SU-DHL-6 (cell line): Measurements from ENCODE around the gene ZNF792.

ENCODE experiments used
- H2AFZ ChIP-seq: fragments of 200-600 bp; sonication (generic); 2 replicates; pipeline ENCODE4 v1.6.1; 2014; ENCODE audit warnings: low read depth, mild to moderate bottlenecking, moderate library complexity, mixed read lengths, antibody characterized with exemption, low read length; ENCODE audit not compliant: severe bottlenecking
- H3F3A ChIP-seq: fragments of 200-600 bp; shearing (Covaris generic); 2 replicates; pipeline ENCODE4 v1.6.0; 2016; ENCODE audit warnings: antibody characterized with exemption, mild to moderate bottlenecking; ENCODE audit not compliant: insufficient read depth
- H3K27ac ChIP-seq: fragments of 200-600 bp; sonication (generic); 2 replicates; pipeline ENCODE4 v1.5.1; 2016; ENCODE audit warnings: low read depth, mild to moderate bottlenecking, low read length, moderate library complexity, mixed read lengths
- H3K27me3 ChIP-seq: fragments of 200-600 bp; sonication (generic), shearing (Covaris generic); 2 replicates; pipeline ENCODE4 v1.6.0; 2014; ENCODE audit warnings: mild to moderate bottlenecking, low read length
- H3K36me3 ChIP-seq: fragments of 200-600 bp; sonication (generic); 2 replicates; pipeline ENCODE4 v1.6.1; 2014; ENCODE audit warnings: mild to moderate bottlenecking, low read length, mixed read lengths
- H3K4me2 ChIP-seq: fragments of 300-600, 200-600 bp; shearing (Covaris generic), sonication (generic); 2 replicates; pipeline ENCODE4 v1.6.0; 2014; ENCODE audit warnings: low read length, low read depth, mild to moderate bottlenecking; ENCODE audit not compliant: poor library complexity, severe bottlenecking
- H3K4me3 ChIP-seq: fragments of 200-600 bp; sonication (generic); 2 replicates; pipeline ENCODE4 v1.5.1; 2014; ENCODE audit warnings: antibody characterized with exemption, low read length, mild to moderate bottlenecking, mixed read lengths; ENCODE audit not compliant: insufficient read depth, poor library complexity, severe bottlenecking
- H3K79me2 ChIP-seq: fragments of 200-600 bp; sonication (generic); 2 replicates; pipeline ENCODE4 v1.6.1; 2014; ENCODE audit warnings: mild to moderate bottlenecking, low read length, moderate library complexity; ENCODE audit not compliant: insufficient read depth
- H3K9ac ChIP-seq: fragments of 200-600 bp; sonication (generic); 2 replicates; pipeline ENCODE4 v1.7.0; 2014; ENCODE audit warnings: mild to moderate bottlenecking, low read length
- H3K9me2 ChIP-seq: fragments of 200-600 bp; sonication (generic); replicated peaks from 2 replicates; pipeline ENCODE4 v1.6.1; 2014; ENCODE audit warnings: low read length; ENCODE audit not compliant: insufficient read depth
- H3K9me3 ChIP-seq: fragments of 200-600 bp; sonication (generic); 2 replicates; pipeline ENCODE4 v1.6.1; 2014; ENCODE audit warnings: low read length, mixed read lengths; ENCODE audit not compliant: insufficient read depth
- H4K20me1 ChIP-seq: fragments of 200-600 bp; sonication (generic); 2 replicates; pipeline ENCODE4 v1.6.1; 2014; ENCODE audit warnings: low read depth, mild to moderate bottlenecking, antibody characterized with exemption, low read length, moderate library complexity, mixed read lengths
- EZH2phosphoT487 ChIP-seq: fragments of 200-600 bp; sonication (generic), shearing (Covaris generic); conservative IDR thresholded peaks from 2 replicates; pipeline ENCODE4 v1.6.1; 2018; ENCODE audit warnings: mild to moderate bottlenecking, antibody characterized with exemption, low read length, moderate library complexity, mixed read lengths
- TF ChIP-seq, protein P1 (sequence below): fragments of 200-600 bp; sonication (generic); IDR thresholded peaks from one replicate; pipeline ENCODE4 v1.5.1; 2017; ENCODE audit warnings: antibody characterized with exemption, mild to moderate bottlenecking, low read length, moderate library complexity; ENCODE audit not compliant: insufficient read depth, poor library complexity, severe bottlenecking

The ZNF792 gene

DNA sequence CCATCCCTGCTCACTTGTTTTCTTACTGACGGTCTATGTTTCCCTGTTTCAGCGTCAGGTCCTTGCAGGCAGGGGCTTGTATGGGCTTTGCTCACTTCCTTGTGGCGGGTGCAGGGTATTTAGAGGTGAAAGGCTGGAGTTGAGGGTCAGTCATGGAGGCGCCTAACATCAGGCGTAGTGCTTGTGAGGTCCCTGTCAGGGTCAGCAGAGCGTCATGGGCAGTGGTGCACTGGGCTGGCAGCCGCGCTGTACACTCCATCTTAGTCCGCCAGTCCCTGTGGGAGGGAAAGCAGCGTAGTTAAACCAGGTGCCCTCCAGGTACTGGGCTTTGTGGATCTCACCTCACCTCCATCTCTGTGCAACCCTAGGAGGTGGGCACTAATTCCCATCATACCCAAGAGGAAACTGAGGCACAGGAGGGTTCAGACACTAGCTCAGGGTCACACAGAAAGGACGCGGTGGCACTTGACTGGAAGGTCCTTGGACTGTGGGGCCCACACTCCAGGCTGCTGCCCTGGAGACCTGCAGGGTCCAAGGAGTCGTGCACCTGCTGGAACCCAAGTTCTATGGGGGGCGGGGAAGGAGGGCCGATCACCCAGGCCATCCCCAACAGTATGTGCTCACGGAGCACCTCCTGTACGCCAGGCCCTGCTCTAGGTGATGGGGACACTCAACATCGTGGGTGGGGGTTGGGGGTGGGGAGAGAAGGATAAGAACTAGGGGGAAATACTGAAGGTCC is 40.7 kb upstream of the ZNF792 start:
- H3K9me3 ChIP-seq: no peaks in the 10 kb centered on the region
- H3F3A ChIP-seq: peaks cover 8% of the 10 kb centered on the region; the same call in 1 of the 2 replicates
- H3K27ac ChIP-seq: no peak overlapping the region
- no peak overlapping the region for H2AFZ ChIP-seq
- no peaks in the 10 kb centered on the region for H3K9me2 ChIP-seq
- no peaks in the 10 kb centered on the region for H3K36me3 ChIP-seq
- H3K9ac ChIP-seq: no peak overlapping the region
- no peak overlapping the region for H3K4me2 ChIP-seq
- H4K20me1 ChIP-seq: peaks cover 3% of the 10 kb centered on the region; the same call in 1 of the 2 replicates
- no peaks in the 10 kb centered on the region for H3K27me3 ChIP-seq
- H3K79me2 ChIP-seq: peaks cover 50% of the 10 kb centered on the region
- no peak overlapping the region for H3K4me3 ChIP-seq
- TF ChIP-seq, protein P1, sequence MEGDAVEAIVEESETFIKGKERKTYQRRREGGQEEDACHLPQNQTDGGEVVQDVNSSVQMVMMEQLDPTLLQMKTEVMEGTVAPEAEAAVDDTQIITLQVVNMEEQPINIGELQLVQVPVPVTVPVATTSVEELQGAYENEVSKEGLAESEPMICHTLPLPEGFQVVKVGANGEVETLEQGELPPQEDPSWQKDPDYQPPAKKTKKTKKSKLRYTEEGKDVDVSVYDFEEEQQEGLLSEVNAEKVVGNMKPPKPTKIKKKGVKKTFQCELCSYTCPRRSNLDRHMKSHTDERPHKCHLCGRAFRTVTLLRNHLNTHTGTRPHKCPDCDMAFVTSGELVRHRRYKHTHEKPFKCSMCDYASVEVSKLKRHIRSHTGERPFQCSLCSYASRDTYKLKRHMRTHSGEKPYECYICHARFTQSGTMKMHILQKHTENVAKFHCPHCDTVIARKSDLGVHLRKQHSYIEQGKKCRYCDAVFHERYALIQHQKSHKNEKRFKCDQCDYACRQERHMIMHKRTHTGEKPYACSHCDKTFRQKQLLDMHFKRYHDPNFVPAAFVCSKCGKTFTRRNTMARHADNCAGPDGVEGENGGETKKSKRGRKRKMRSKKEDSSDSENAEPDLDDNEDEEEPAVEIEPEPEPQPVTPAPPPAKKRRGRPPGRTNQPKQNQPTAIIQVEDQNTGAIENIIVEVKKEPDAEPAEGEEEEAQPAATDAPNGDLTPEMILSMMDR: no peak
- no peak for TF ChIP-seq EZH2phosphoT487

DNA sequence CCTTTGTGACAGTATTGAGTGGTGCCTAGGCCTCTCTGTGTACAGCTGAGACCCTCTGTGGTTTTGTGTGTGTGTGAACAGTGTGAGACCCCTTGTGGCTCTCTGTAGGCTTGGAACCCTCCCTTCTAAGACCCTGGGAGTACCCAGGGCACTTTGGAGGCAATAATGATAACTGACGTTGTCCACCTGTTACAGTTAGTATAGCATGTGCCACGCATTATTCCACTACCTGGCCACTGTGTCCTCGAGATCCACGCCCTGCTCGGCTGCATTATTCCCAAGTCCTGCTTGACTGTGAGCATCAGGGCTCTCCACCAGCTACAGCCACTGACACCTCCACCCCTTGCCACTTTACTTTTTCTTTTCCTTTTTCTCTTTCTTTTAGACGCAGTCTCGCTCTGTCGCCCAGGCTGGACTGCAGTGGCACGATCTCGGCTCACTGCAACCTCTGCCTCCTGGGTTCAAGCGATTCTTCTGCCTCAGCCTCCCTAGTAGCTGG is 38.1 kb upstream of the ZNF792 start:
- Histone ChIP-seq H2AFZ (no peak overlapping the region), H3F3A (peaks cover 8% of the 10 kb centered on the region; the same call in 1 of the 2 replicates), H3K27me3 (no peaks in the 10 kb centered on the region), H3K36me3 (no peaks in the 10 kb centered on the region), H3K9me2 (no peaks in the 10 kb centered on the region), H3K4me2 (peak overlapping the region; percentile 87), H4K20me1 (peaks cover 3% of the 10 kb centered on the region; the same call in 1 of the 2 replicates), H3K27ac (peak overlapping the region; percentile 18; the same call in 1 of the 2 replicates), H3K9me3 (no peaks in the 10 kb centered on the region), H3K4me3 (no peak overlapping the region), H3K9ac (peak overlapping the region; percentile 92; the same call in 1 of the 2 replicates), H3K79me2 (peaks cover 50% of the 10 kb centered on the region)
- TF ChIP-seq EZH2phosphoT487: no peak
- TF ChIP-seq, protein P1: no peak

DNA sequence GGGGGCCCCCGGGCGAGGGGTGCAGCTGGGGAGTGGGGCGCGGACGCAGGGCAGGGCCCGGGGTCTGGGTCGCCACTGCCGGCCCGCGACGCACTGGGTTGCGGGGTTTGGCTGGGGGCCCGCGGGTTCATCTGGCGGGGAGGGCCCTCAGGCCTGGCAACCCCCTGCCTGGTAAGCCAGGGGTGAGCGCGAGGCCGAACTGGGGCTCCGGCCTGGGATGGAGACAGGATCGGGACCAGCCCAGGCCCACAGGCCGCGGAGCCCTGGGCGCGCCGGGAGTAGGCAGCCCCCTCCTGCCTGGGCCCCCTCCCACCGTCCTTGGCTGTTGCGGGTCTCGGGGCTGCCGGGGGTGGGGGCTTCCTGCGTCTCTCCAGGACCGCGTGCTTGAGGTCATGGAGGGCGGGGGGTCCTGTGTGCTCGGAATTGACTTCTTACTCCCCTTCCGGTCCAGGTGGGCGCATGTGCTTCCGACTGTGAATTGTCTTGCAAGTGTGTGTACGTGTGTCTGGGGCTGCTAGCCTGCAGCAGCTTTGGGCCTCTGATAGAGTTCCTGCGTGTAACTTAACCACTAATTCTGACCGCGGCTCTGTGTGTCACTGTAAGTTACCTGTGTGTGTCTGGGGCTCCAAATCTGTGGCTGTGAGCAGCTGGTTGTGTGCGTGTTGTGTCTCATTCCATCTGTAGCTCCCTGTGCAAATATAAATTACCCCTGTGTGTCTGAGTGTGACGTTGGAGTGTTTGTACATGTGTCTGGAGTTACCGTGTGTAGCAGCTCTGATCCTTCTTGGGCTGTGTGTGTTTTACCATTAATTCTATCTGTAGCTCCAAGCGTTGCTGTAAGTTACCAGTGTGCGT is 36.8 kb upstream of the ZNF792 start:
- Histone ChIP-seq H3K9me2 (no peaks in the 10 kb centered on the region), H3K27ac (peak overlapping the region; percentile 83), H3K9ac (peak overlapping the region; percentile 92), H3K79me2 (peaks cover 47% of the 10 kb centered on the region), H3K4me2 (peak overlapping the region; percentile 87), H3K9me3 (no peaks in the 10 kb centered on the region), H3K4me3 (peak overlapping the region; percentile 60), H3K27me3 (no peaks in the 10 kb centered on the region), H4K20me1 (peaks cover 3% of the 10 kb centered on the region; the same call in 1 of the 2 replicates), H3F3A (peaks cover 3% of the 10 kb centered on the region; the same call in 1 of the 2 replicates), H3K36me3 (no peaks in the 10 kb centered on the region), H2AFZ (peak overlapping the region; percentile 45)
- TF ChIP-seq, protein P1: no peak
- TF ChIP-seq EZH2phosphoT487: no peak
